Epithelial cell of proximal tubule (primary cell): ENCODE data around the gene HLCS. TPM values are rescaled to one million over a fixed set of nuclear protein-coding genes. Genes with fewer than 3 reads are reported as not detected.

Experiments
- DNase-seq: peaks from one replicate; pipeline ENCODE4 v3.0.0-alpha.2; 2011; ENCODE audit warnings: low read depth
- H3K4me3 ChIP-seq: 2 replicates; pipeline ENCODE4 v1.5.1; 2011; ENCODE audit warnings: low read depth, mild to moderate bottlenecking, low read length
- total RNA-seq: library from RNA; depleted of rRNA; stranded (reverse); fragments of >200 nt; gene quantifications from 2 replicates; pipeline ENCODE4 v1.2.3, GENCODE V29; 2015
- TF ChIP-seq, protein P1 (sequence below): conservative IDR thresholded peaks from 2 replicates; pipeline ENCODE4 v1.5.1; 2012; ENCODE audit warnings: low read depth, mild to moderate bottlenecking, low read length

The HLCS gene
- total RNA-seq, 1 donor from 2014 or later: 21.0 TPM

DNA sequence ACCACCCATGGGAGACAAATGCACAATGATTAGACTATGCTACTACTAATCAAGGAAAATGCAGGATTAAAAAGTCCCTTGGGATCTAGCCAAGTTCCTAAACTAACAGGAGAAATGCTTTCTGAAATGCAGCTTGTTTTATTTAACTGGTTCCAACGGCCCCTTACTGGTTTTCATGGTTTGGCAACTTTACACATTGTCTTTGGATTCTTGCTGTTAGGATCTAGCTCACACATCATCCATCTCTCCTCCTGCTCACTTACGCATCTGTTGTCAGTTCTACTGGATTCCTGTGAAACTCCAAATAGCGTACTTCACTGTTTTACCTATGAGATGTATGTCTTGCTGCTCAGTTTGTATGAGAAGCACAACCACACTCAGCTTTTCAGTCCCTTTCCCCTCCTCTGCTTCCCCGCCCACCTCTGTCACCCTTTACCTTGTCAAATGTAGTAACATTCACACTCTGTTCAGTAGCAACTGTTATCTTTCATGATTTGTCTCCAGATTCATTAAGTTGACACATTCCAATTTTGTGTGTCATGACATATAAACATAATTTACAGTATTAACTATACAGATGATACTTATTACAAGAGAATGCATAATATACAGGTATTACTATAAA, 137.5 kb downstream of the HLCS start:
- no peak overlapping the region for H3K4me3 ChIP-seq
- TF ChIP-seq, protein P1, sequence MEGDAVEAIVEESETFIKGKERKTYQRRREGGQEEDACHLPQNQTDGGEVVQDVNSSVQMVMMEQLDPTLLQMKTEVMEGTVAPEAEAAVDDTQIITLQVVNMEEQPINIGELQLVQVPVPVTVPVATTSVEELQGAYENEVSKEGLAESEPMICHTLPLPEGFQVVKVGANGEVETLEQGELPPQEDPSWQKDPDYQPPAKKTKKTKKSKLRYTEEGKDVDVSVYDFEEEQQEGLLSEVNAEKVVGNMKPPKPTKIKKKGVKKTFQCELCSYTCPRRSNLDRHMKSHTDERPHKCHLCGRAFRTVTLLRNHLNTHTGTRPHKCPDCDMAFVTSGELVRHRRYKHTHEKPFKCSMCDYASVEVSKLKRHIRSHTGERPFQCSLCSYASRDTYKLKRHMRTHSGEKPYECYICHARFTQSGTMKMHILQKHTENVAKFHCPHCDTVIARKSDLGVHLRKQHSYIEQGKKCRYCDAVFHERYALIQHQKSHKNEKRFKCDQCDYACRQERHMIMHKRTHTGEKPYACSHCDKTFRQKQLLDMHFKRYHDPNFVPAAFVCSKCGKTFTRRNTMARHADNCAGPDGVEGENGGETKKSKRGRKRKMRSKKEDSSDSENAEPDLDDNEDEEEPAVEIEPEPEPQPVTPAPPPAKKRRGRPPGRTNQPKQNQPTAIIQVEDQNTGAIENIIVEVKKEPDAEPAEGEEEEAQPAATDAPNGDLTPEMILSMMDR: no peak
- no peak for DNase-seq

DNA sequence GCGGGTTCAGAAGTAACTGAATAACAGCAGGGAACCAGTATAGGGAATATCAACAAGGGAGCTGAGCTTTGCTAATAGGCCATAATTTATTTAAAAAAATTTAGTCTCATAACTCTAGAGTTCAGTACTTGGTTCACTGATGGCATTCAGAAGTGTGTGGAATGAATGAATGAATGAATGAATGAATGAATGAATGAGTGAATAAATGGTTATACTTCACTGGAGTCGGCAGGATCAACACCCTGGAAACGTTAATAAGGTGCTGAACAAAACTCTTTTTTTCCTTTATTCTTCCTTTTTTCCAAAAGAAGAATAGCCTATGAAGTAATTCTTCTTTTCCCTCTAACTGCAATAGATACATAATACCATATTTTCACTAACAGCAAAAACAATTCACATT, 138.3 kb downstream of the HLCS start:
- H3K4me3 ChIP-seq: no peak overlapping the region
- no peak for DNase-seq
- TF ChIP-seq, protein P1: no peak

DNA sequence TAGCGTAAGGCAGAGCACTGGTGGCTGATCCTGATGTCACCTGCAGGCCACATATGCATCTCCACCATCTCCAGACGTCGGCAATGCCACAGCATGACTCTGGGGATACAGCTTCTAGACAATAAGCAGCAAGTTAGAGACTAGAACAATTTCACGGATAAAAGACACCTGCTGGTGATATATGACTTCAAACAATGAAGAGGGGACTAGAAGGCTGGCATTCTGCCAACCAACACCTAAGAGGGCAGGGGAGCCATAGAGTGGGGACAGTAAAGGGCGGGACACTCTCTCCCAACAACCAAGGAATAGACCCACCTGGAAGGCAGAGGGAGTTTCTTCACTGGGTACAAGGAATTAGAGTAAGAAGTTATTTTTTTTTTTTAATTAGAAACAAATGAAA, 140.8 kb downstream of the HLCS start:
- TF ChIP-seq, protein P1: no peak
- DNase-seq: no peak
- no peak overlapping the region for H3K4me3 ChIP-seq

DNA sequence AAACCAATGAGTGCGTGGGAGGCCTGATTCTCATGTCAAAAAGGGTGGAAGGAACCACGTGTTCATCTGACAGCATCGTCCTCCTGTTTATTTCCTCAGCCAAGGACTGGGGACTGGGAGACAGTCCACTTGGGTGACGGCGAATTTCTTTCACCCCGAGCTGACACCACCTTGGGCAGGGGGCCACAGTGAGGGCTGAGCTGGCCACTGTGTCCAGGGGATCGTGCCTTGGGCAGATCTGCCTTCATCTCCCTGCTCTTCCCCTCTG, 145.5 kb downstream of the HLCS start:
- TF ChIP-seq, protein P1: no peak
- H3K4me3 ChIP-seq: no peak overlapping the region
- no peak for DNase-seq

DNA sequence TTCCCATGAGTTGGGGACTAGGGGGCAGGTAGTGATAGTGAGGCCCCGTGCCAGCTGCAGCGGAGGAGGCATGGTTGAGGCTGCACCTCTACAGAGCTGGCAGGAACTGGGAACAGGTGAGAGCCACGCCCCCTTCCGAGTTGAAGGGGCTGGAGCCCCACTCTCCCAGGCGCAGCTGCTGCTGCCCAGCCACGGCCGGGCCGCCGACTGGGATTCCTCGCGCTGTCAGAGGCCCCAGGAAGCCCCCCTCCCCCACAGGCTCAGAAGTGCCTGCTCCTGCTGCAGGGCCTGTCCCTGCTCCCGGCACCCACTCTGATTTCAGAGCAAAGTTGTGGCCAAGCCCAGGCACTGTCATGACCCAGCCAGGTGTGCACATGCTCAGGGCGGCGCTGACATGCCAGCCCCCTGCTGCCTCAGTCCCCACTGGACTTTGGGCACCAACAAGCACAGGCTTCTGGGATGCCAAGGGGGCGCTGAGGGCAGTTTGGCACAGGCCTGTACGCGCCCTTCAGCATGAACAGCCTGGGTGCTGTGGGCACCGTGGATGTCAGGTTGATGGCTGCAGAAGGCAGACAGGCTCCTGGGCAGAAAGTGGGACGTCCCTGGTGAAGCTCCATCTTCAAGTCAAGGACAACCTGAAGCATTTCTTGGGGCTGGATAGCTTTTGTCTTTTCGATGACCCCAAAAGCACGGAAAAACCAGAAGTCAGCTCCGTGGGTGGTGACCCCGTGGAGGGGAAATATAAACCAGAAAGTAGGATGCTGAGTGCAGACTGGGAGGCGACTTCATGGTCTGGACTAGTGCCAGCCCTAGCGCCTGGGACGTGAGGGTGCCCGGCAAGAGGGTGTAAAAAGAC, 146.1 kb downstream of the HLCS start:
- no peak overlapping the region for H3K4me3 ChIP-seq
- TF ChIP-seq, protein P1: no peak
- no peak for DNase-seq

DNA sequence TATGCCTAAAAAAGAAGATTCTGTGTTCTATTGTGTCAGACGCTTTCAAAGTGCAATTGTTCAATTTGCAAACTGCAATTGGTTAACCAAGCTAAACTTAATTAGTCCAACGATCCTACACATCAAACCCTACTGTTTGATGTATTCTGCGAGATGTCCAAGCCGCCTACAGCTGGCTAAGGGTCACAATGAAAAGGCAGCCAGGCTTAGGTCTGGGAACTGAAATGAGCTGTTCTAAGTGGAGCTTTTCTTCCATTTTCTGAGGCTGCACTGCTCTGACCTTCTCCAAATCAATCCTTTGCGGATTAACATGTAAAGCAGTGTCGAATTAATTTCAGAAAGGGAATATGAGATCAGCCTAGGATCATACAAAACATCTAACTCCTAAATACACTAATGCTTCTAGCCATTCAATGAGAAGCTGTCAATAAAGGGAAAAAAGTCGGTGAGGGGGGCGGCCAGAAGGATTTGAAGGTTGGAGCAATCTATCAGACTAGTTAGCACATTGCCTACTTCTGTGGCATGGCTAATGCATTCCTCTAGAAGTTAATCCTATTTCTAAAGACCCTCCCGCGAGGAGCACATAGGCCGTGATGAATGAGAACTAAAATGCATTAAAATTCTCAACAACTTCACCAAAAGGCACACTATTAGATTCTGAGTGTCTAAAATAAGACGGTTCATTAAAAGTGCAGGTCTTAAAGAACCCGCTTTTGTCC, 148.6 kb downstream of the HLCS start:
- TF ChIP-seq, protein P1: no peak
- H3K4me3 ChIP-seq: no peak overlapping the region
- no peak for DNase-seq
